Liver (tissue), 9 donors: ENCODE data around the gene ZNF862. TPM values are rescaled to one million over a fixed set of nuclear protein-coding genes. Genes with fewer than 3 reads are reported as not detected.

Source experiments
- DNase-seq: peaks from one replicate; pipeline ENCODE4 v3.0.0-alpha.2; 2017; ENCODE audit warnings: low spot score
- H3K27ac ChIP-seq, 2 donors: one replicate each; pipeline ENCODE4 v1.7.0; 2013; ENCODE audit warnings: inconsistent platforms in 2 of 2, low read length in 2 of 2, control low read depth in 1 of 2, low read depth in 1 of 2, mild to moderate bottlenecking in 1 of 2
- H3K27me3 ChIP-seq, 4 donors: one replicate each; pipeline versions ENCODE4 v1.6.1 to v1.7.0; 2013; ENCODE audit warnings: low read length in 3 of 4, inconsistent platforms in 1 of 4, mild to moderate bottlenecking in 1 of 4, moderate library complexity in 1 of 4; ENCODE audit not compliant: control insufficient read depth in 4 of 4, insufficient read depth in 4 of 4
- H3K36me3 ChIP-seq, 4 donors: one replicate each; pipeline versions ENCODE4 v1.6.1 to v1.7.0; 2013; ENCODE audit warnings: low read length in 3 of 4, mild to moderate bottlenecking in 3 of 4, low read depth in 1 of 4, moderate library complexity in 1 of 4; ENCODE audit not compliant: control insufficient read depth in 4 of 4, insufficient read depth in 3 of 4
- H3K4me1 ChIP-seq, 4 donors: one replicate each; pipeline versions ENCODE4 v1.6.1 to v1.7.0; 2013; ENCODE audit warnings: low read length in 3 of 4, mild to moderate bottlenecking in 3 of 4, moderate library complexity in 1 of 4; ENCODE audit not compliant: control insufficient read depth in 4 of 4, insufficient read depth in 4 of 4
- H3K4me3 ChIP-seq, 3 donors: one replicate each; pipeline versions ENCODE4 v1.6.1 to v1.7.0; 2013; ENCODE audit warnings: low read length in 3 of 3, control low read depth in 1 of 3, low read depth in 1 of 3, mild to moderate bottlenecking in 1 of 3
- H3K9ac ChIP-seq, 2 donors: one replicate each; pipeline ENCODE4 v1.7.0; 2013; ENCODE audit warnings: low read length in 2 of 2, mild to moderate bottlenecking in 2 of 2, moderate library complexity in 2 of 2, control low read depth in 1 of 2, low read depth in 1 of 2
- H3K9me3 ChIP-seq, 4 donors: one replicate each; pipeline versions ENCODE4 v1.6.1 to v1.7.0; 2013; ENCODE audit warnings: low read length in 3 of 4; ENCODE audit not compliant: control insufficient read depth in 4 of 4
- ATF3 ChIP-seq: IDR thresholded peaks from 2 replicates; pipeline ENCODE4 v1.6.1; 2016; ENCODE audit warnings: antibody characterized with exemption
- EGR1 ChIP-seq, 2 donors: IDR thresholded peaks; 2 replicates each; pipeline ENCODE4 v1.6.1; 2016 to 2018; ENCODE audit warnings: antibody characterized with exemption in 2 of 2, low read depth in 2 of 2
- FOXA1 ChIP-seq: IDR thresholded peaks from 2 replicates; pipeline ENCODE4 v1.6.1; 2016; ENCODE audit warnings: antibody characterized with exemption
- FOXA2 ChIP-seq: IDR thresholded peaks from 2 replicates; pipeline ENCODE4 v1.6.1; 2016; ENCODE audit warnings: antibody characterized with exemption
- GABPA ChIP-seq, 2 donors: IDR thresholded peaks in 1 of 2; conservative IDR thresholded peaks in 1 of 2; 2 replicates each; pipeline ENCODE4 v1.6.1; 2016; ENCODE audit warnings: antibody characterized with exemption in 2 of 2, mild to moderate bottlenecking in 1 of 2, moderate library complexity in 1 of 2
- HNF4A ChIP-seq, 2 donors: conservative IDR thresholded peaks; 2 replicates each; pipeline ENCODE4 v1.6.1; 2016; ENCODE audit warnings: antibody characterized with exemption in 2 of 2, mild to moderate bottlenecking in 2 of 2
- HNF4G ChIP-seq: IDR thresholded peaks from 2 replicates; pipeline ENCODE4 v1.6.1; 2016; ENCODE audit warnings: antibody characterized with exemption
- JUND ChIP-seq, 2 donors: IDR thresholded peaks; 2 replicates each; pipeline ENCODE4 v1.6.1; 2016; ENCODE audit warnings: antibody characterized with exemption in 2 of 2
- MAX ChIP-seq: IDR thresholded peaks from 2 replicates; pipeline ENCODE4 v1.6.1; 2016; ENCODE audit warnings: antibody characterized with exemption
- NR2F2 ChIP-seq: IDR thresholded peaks from 2 replicates; pipeline ENCODE4 v1.6.1; 2016; ENCODE audit warnings: antibody characterized with exemption
- RAD21 ChIP-seq, 2 donors: IDR thresholded peaks; 2 replicates each; pipeline ENCODE4 v1.6.1; 2016; ENCODE audit warnings: antibody characterized with exemption in 2 of 2, mild to moderate bottlenecking in 2 of 2
- REST ChIP-seq: IDR thresholded peaks from 2 replicates; pipeline ENCODE4 v1.6.1; 2016; ENCODE audit warnings: antibody characterized with exemption, mild to moderate bottlenecking
- RXRA ChIP-seq, 2 donors: IDR thresholded peaks; 2 replicates each; pipeline ENCODE4 v1.6.1; 2017 to 2018; ENCODE audit warnings: antibody characterized with exemption in 2 of 2, mild to moderate bottlenecking in 1 of 2
- SP1 ChIP-seq: IDR thresholded peaks from 2 replicates; pipeline ENCODE4 v1.6.1; 2018; ENCODE audit warnings: antibody characterized with exemption, mild to moderate bottlenecking
- TAF1 ChIP-seq: conservative IDR thresholded peaks from 2 replicates; pipeline ENCODE4 v1.6.1; 2016; ENCODE audit warnings: antibody characterized with exemption, mild to moderate bottlenecking
- YY1 ChIP-seq: IDR thresholded peaks from 2 replicates; pipeline ENCODE4 v1.6.1; 2016; ENCODE audit warnings: antibody characterized with exemption, mild to moderate bottlenecking
- WGBS: extraction: QIAGEN DNeasy Blood & Tissue Kit; methylation state at CpG from one replicate; pipeline ENCODE4 v1.1.7; 2013; 5-methylcytosine and 5-hydroxymethylcytosine counted together
- polyA plus RNA-seq, 2 donors: library from polyadenylated mRNA; stranded (reverse) in 1 of 2; unstranded in 1 of 2; fragments of 200-250 nt in 1 of 2; fragments of >200 nt in 1 of 2; fragmentation: Nextera tagmentation in 1 of 2; extraction: Ambion mirVana in 1 of 2; gene quantifications; one replicate each; pipeline versions ENCODE4 v1.2.1 to v1.2.3, GENCODE V29; 2013 to 2015
- total RNA-seq, 2 donors: library from RNA; depleted of rRNA; stranded (reverse); fragments of >200 nt; gene quantifications; one replicate each; pipeline ENCODE4 v1.2.3, GENCODE V29; 2014
- TF ChIP-seq, protein P1 (sequence below): IDR thresholded peaks from 2 replicates; pipeline ENCODE4 v1.6.1; 2016; ENCODE audit warnings: antibody characterized with exemption
- TF ChIP-seq, protein P2 (sequence below): fragments of 150-350 bp; IDR thresholded peaks from 2 replicates; pipeline ENCODE4 v1.5.1; 2017; ENCODE audit warnings: improper control_type of control experiment, low read depth, low read length; ENCODE audit not compliant: missing input control
- donor health status: healthy.
- donor health status: healthy.
- donor health status: healthy.
- donor health status: healthy.
- donor health status: healthy.

The ZNF862 gene
- total and polyA plus RNA-seq, 4 donors, result 1.9 to 9.4 (median 3.8) TPM

DNA sequence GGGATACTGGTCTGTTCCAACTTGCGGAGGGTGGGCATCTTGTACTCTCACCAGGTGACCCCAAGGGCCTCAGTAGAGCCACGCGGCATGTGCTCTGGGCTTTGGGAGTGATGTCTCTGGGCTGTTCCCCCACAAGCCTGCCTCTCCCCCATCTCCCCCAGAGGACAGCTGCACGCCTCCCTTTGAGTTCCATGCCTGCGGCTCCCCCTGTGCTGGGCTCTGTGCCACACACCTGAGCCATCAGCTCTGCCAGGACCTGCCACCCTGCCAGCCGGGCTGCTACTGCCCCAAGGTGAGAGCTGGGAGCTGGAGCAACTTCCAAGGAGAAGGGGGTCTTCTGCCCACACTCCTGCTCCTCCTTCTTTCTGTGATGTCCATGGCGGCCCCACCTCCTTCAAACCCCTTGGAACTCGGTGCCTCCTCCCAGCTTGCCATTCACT is 15.0 kb upstream of the ZNF862 start:
- no peak overlapping the region for H3K4me3 ChIP-seq
- H3K27me3 ChIP-seq, result no peaks in the 10 kb centered on the region
- DNase-seq, result no peak
- H3K27ac ChIP-seq, result no peak overlapping the region
- no peaks in the 10 kb centered on the region for H3K9me3 ChIP-seq
- WGBS, result 95% methylated on average over 8 of the region's 8 CpGs
- no peak for TF ChIP-seq FOXA2
- no peak for TF ChIP-seq SP1
- TF ChIP-seq ATF3, result no peak
- no peak for TF ChIP-seq YY1
- TF ChIP-seq, protein P1, sequence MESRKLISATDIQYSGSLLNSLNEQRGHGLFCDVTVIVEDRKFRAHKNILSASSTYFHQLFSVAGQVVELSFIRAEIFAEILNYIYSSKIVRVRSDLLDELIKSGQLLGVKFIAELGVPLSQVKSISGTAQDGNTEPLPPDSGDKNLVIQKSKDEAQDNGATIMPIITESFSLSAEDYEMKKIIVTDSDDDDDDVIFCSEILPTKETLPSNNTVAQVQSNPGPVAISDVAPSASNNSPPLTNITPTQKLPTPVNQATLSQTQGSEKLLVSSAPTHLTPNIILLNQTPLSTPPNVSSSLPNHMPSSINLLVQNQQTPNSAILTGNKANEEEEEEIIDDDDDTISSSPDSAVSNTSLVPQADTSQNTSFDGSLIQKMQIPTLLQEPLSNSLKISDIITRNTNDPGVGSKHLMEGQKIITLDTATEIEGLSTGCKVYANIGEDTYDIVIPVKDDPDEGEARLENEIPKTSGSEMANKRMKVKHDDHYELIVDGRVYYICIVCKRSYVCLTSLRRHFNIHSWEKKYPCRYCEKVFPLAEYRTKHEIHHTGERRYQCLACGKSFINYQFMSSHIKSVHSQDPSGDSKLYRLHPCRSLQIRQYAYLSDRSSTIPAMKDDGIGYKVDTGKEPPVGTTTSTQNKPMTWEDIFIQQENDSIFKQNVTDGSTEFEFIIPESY, result no peak
- TF ChIP-seq FOXA1, result no peak
- no peak for TF ChIP-seq MAX
- TF ChIP-seq REST, result no peak
- TF ChIP-seq RXRA (IDR thresholded peaks at IDR 0.05), result no peak
- TF ChIP-seq GABPA (IDR thresholded peaks at IDR 0.05 in 1 of 2, conservative IDR thresholded peaks at IDR 0.05 in 1 of 2), result no peak
- TF ChIP-seq JUND (IDR thresholded peaks at IDR 0.05), result no peak
- no peak for TF ChIP-seq RAD21 (IDR thresholded peaks at IDR 0.05)
- no peak for TF ChIP-seq HNF4G
- TF ChIP-seq, protein P2, sequence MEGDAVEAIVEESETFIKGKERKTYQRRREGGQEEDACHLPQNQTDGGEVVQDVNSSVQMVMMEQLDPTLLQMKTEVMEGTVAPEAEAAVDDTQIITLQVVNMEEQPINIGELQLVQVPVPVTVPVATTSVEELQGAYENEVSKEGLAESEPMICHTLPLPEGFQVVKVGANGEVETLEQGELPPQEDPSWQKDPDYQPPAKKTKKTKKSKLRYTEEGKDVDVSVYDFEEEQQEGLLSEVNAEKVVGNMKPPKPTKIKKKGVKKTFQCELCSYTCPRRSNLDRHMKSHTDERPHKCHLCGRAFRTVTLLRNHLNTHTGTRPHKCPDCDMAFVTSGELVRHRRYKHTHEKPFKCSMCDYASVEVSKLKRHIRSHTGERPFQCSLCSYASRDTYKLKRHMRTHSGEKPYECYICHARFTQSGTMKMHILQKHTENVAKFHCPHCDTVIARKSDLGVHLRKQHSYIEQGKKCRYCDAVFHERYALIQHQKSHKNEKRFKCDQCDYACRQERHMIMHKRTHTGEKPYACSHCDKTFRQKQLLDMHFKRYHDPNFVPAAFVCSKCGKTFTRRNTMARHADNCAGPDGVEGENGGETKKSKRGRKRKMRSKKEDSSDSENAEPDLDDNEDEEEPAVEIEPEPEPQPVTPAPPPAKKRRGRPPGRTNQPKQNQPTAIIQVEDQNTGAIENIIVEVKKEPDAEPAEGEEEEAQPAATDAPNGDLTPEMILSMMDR, result no peak
- no peak for TF ChIP-seq NR2F2
- TF ChIP-seq TAF1, result no peak
- TF ChIP-seq HNF4A (conservative IDR thresholded peaks at IDR 0.05), result no peak
- no peak for TF ChIP-seq EGR1 (IDR thresholded peaks at IDR 0.05; ENCODE audit: low read depth in 2 of 2)
- no peak overlapping the region for H3K9ac ChIP-seq
- H3K36me3 ChIP-seq, result peaks cover 0 to 2% (median 0%) of the 10 kb centered on the region in 4 donors
- H3K4me1 ChIP-seq, result peaks cover 0 to 17% (median 7%) of the 10 kb centered on the region in 4 donors
